SK-N-SH treated with all-trans-retinoic acid at 6 μM for 48 hours (cell line): ENCODE results near the gene ARPC2.
A peak's percentile ranks its signal among the peaks of the same experiment; 100 is the strongest.

Experiments used
- ATAC-seq: fragments of 200-7000 bp; cut with Tn5 transposase; 3 replicates; pipeline ENCODE4 v1.9.1; 2020; ENCODE audit warnings: mild to moderate bottlenecking, moderate library complexity
- ARNTL ChIP-seq: fragments of 450-650 bp; formaldehyde crosslinking; IDR thresholded peaks from 2 replicates; pipeline ENCODE4 v1.5.0; 2020; ENCODE audit warnings: low read depth, mild to moderate bottlenecking, moderate library complexity, borderline replicate concordance
- BACH2 ChIP-seq: fragments of 250-450 bp; sonication (Bioruptor Pico); IDR thresholded peaks from 2 replicates; pipeline ENCODE4 v1.9.0; 2021; ENCODE audit warnings: mild to moderate bottlenecking, borderline replicate concordance
- CSDC2 ChIP-seq: fragments of 250-450 bp; sonication (Bioruptor Pico); IDR thresholded peaks from 2 replicates; pipeline ENCODE4 v1.5.0; 2020; ENCODE audit warnings: mild to moderate bottlenecking, moderate library complexity
- ESRRG ChIP-seq: fragments of 250-450 bp; sonication (Bioruptor Pico); IDR thresholded peaks from 2 replicates; pipeline ENCODE4 v1.6.1; 2021; ENCODE audit warnings: mild to moderate bottlenecking
- GLIS3 ChIP-seq: fragments of 250-450 bp; sonication (Bioruptor Pico); IDR thresholded peaks from 2 replicates; pipeline ENCODE4 v1.5.0; 2020; ENCODE audit warnings: mild to moderate bottlenecking, moderate library complexity
- ISL1 ChIP-seq: fragments of 250-450 bp; sonication (Bioruptor Pico); IDR thresholded peaks from 2 replicates; pipeline ENCODE4 v2.1.2; 2022; ENCODE audit warnings: mild to moderate bottlenecking, moderate library complexity
- OSR1 ChIP-seq: fragments of 250-450 bp; sonication (Bioruptor Pico); IDR thresholded peaks from 2 replicates; pipeline ENCODE4 v1.8.0; 2022; ENCODE audit warnings: moderate library complexity, mild to moderate bottlenecking, inconsistent platforms
- PPARA ChIP-seq: fragments of 250-450 bp; sonication (Bioruptor Pico); IDR thresholded peaks from 2 replicates; pipeline ENCODE4 v1.5.0; 2020; ENCODE audit warnings: mild to moderate bottlenecking, borderline replicate concordance
- RARB ChIP-seq: fragments of 250-450 bp; sonication (Bioruptor Pico); IDR thresholded peaks from 2 replicates; pipeline ENCODE4 v1.8.0; 2021; ENCODE audit warnings: mild to moderate bottlenecking, moderate library complexity
- SNAI2 ChIP-seq: fragments of 250-450 bp; sonication (Bioruptor Pico); IDR thresholded peaks from 2 replicates; pipeline ENCODE4 v1.5.0; 2020; ENCODE audit warnings: mild to moderate bottlenecking, moderate library complexity
- TCF4 ChIP-seq: fragments of 250-450 bp; sonication (Bioruptor Pico); IDR thresholded peaks from 2 replicates; pipeline ENCODE4 v1.8.0; 2021; ENCODE audit warnings: mild to moderate bottlenecking, moderate library complexity, borderline replicate concordance
- TOX ChIP-seq: fragments of 250-450 bp; sonication (Bioruptor Pico); IDR thresholded peaks from 2 replicates; pipeline ENCODE4 v1.8.0; 2021; ENCODE audit warnings: mild to moderate bottlenecking, moderate library complexity, borderline replicate concordance
- ZC3H10 ChIP-seq: fragments of 250-450 bp; sonication (Bioruptor Pico); IDR thresholded peaks from 2 replicates; pipeline ENCODE4 v1.5.1; 2021; ENCODE audit warnings: mild to moderate bottlenecking, moderate library complexity
- ZFP30 ChIP-seq: fragments of 450-650 bp; formaldehyde crosslinking; IDR thresholded peaks from 2 replicates; pipeline ENCODE4 v1.5.0; 2022; ENCODE audit warnings: mild to moderate bottlenecking, moderate library complexity
- ZNF565 ChIP-seq: fragments of 450-650 bp; formaldehyde crosslinking; conservative IDR thresholded peaks from 2 replicates; pipeline ENCODE4 v1.5.0; 2020; ENCODE audit warnings: low read depth, mild to moderate bottlenecking, moderate library complexity
- ZNF70 ChIP-seq: fragments of 450-650 bp; formaldehyde crosslinking; IDR thresholded peaks from 2 replicates; pipeline ENCODE4 v1.5.0; 2020; ENCODE audit warnings: mild to moderate bottlenecking, moderate library complexity
- ZNF8 ChIP-seq: fragments of 450-650 bp; formaldehyde crosslinking; IDR thresholded peaks from 2 replicates; pipeline ENCODE4 v1.5.0; 2020; ENCODE audit warnings: mild to moderate bottlenecking, moderate library complexity
- TF ChIP-seq, protein P1 (sequence below): fragments of 250-450 bp; sonication (Bioruptor Pico); IDR thresholded peaks from 2 replicates; pipeline ENCODE4 v1.8.0; 2020; ENCODE audit warnings: mild to moderate bottlenecking, moderate library complexity, borderline replicate concordance
- TF ChIP-seq, protein P2 (sequence below): fragments of 250-450 bp; sonication (Bioruptor Pico); IDR thresholded peaks from 2 replicates; pipeline ENCODE4 v1.8.0; 2021; ENCODE audit warnings: low read depth, mild to moderate bottlenecking, moderate library complexity, borderline replicate concordance
- TF ChIP-seq, protein P3 (sequence below): fragments of 250-450 bp; sonication (Bioruptor Pico); IDR thresholded peaks from 2 replicates; pipeline ENCODE4 v1.5.1; 2020; ENCODE audit warnings: low read depth, mild to moderate bottlenecking, moderate library complexity
- TF ChIP-seq, protein P4 (sequence below): fragments of 250-450 bp; sonication (Bioruptor Pico); IDR thresholded peaks from 2 replicates; pipeline ENCODE4 v1.5.0; 2020; ENCODE audit warnings: mild to moderate bottlenecking, moderate library complexity

The ARPC2 gene

DNA sequence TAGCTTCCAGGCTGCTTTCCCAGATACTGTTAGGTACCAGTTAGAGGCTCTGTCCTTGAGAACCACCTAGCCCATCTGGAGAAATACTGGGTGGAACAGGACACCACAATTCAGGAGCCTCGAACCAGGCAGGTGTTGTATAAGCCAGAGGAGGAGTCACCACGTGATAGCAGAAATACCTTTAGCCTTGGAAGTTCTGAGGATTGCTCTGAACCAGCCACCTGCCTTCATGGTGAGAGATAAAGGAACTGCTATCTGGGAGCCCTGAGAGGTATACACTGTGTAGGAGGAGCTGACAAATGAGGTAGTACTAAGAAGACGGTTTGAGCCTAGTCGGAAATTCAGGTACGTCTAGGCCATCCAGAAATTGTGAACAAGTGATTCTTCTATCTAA is 36.2 kb downstream of the ARPC2 start:
- no peak for TF ChIP-seq PPARA (CRISPR knock-in tag)
- TF ChIP-seq ZNF70 (CRISPR knock-in tag) = no peak
- TF ChIP-seq OSR1 (CRISPR knock-in tag) = no peak
- no peak for ATAC-seq

DNA sequence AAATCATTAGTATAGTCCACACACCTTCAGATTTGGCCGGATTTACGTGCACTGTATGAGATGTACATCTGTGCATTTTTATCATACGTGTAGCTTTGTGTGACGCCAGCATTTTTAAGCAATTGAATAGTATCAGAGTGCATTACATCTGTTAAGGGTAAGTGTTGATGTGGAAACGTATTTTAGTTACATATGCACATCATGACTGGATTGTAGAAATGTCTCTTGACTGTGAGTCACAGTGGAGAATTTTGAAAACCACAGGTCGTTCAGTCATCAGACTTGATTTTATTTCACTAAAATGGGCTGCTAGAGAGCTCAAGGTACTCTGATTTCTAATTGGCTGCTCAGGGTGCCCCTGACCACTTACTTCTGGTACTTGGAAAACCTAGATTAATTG is 38.5 kb downstream of the ARPC2 start:
- no peak for ATAC-seq
- TF ChIP-seq CSDC2 (CRISPR knock-in tag) (no peak), ZC3H10 (CRISPR knock-in tag) (no peak)
- TF ChIP-seq, all 23 proteins: peak for 0

DNA sequence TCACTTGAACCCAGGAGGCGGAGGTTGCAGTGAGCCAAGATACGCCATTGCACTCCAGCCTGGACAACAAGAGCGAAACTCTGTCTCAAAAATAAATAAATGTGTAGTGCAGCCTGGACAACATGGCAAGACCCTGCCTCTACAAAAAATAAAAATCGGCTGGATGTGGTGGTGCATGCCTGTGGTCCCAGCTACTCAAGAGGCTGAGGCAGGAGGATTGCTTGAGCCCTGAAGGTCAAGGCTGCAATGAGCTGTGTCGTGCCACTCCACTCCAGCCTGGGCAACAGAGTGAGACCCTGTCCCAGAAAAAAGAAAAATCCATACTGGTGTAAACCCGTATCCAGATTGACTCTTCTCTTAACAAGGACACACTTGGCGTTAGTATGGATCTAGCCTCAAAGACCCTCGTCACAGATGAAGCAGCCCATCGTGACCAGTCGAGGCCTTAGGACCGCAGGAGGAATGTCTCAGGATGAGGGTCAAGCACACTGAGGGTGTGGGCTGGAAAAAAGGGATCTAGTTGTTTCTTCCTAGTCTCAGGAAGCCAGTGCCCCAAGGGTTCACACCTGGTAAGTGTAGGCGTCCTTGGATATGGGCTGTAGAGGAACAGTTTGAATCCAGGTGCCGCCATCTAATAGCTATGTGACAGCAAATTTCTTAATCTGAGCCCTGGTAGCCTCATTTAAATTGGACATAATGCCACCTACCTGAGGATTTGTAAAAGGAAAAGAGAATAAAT is 39.8 kb downstream of the ARPC2 start:
- TF ChIP-seq ZC3H10 (CRISPR knock-in tag) (no peak), PPARA (CRISPR knock-in tag) (no peak), ZNF565 (CRISPR knock-in tag) (no peak), ESRRG (CRISPR knock-in tag) (no peak), OSR1 (CRISPR knock-in tag) (no peak), ZNF70 (CRISPR knock-in tag) (no peak), SNAI2 (CRISPR knock-in tag) (no peak), ISL1 (CRISPR knock-in tag) (no peak), ZNF8 (no peak), TOX (no peak), GLIS3 (no peak), ZFP30 (CRISPR knock-in tag) (no peak), BACH2 (no peak), TCF4 (CRISPR knock-in tag) (no peak), ARNTL (CRISPR knock-in tag) (no peak), RARB (CRISPR knock-in tag) (no peak)
- TF ChIP-seq, protein P1, sequence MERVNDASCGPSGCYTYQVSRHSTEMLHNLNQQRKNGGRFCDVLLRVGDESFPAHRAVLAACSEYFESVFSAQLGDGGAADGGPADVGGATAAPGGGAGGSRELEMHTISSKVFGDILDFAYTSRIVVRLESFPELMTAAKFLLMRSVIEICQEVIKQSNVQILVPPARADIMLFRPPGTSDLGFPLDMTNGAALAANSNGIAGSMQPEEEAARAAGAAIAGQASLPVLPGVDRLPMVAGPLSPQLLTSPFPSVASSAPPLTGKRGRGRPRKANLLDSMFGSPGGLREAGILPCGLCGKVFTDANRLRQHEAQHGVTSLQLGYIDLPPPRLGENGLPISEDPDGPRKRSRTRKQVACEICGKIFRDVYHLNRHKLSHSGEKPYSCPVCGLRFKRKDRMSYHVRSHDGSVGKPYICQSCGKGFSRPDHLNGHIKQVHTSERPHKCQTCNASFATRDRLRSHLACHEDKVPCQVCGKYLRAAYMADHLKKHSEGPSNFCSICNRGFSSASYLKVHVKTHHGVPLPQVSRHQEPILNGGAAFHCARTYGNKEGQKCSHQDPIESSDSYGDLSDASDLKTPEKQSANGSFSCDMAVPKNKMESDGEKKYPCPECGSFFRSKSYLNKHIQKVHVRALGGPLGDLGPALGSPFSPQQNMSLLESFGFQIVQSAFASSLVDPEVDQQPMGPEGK (CRISPR knock-in tag) = no peak
- TF ChIP-seq, protein P2, sequence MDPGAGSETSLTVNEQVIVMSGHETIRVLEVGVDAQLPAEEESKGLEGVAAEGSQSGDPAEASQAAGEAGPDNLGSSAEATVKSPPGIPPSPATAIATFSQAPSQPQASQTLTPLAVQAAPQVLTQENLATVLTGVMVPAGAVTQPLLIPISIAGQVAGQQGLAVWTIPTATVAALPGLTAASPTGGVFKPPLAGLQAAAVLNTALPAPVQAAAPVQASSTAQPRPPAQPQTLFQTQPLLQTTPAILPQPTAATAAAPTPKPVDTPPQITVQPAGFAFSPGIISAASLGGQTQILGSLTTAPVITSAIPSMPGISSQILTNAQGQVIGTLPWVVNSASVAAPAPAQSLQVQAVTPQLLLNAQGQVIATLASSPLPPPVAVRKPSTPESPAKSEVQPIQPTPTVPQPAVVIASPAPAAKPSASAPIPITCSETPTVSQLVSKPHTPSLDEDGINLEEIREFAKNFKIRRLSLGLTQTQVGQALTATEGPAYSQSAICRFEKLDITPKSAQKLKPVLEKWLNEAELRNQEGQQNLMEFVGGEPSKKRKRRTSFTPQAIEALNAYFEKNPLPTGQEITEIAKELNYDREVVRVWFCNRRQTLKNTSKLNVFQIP (CRISPR knock-in tag) = no peak
- TF ChIP-seq, protein P3, sequence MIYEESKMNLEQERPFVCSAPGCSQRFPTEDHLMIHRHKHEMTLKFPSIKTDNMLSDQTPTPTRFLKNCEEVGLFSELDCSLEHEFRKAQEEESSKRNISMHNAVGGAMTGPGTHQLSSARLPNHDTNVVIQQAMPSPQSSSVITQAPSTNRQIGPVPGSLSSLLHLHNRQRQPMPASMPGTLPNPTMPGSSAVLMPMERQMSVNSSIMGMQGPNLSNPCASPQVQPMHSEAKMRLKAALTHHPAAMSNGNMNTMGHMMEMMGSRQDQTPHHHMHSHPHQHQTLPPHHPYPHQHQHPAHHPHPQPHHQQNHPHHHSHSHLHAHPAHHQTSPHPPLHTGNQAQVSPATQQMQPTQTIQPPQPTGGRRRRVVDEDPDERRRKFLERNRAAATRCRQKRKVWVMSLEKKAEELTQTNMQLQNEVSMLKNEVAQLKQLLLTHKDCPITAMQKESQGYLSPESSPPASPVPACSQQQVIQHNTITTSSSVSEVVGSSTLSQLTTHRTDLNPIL = no peak
- no peak for ATAC-seq

DNA sequence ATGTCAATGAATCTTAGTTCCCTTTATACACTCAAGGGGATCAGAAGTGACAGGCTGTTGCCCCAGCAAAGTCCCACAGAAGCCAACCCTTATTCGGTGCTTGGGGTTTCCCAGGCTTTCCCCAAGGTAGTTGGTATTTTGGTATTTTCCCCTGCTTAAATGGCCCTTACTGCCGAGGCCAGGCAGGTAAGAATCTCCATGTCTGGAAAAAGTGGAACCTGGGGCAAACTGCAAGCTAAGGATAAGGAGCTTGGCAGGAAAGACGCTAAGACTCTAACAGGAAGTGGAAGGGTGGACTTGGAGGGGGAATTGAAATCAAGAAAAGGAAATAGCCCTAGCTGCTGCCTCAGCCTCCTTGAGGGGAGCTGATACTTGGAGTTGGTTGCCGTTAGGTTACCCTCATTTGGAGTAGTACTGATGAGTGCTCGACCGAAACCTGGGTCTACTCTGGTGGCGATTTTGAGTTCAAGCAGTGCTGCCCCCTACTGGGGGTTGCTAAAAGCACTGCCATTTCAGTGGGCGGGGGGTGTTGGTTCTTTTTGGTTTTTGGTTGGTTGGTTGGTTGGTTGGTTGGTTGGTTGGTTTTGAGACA is 40.5 kb downstream of the ARPC2 start:
- no peak for TF ChIP-seq ISL1 (CRISPR knock-in tag)
- no peak for TF ChIP-seq ZNF565 (CRISPR knock-in tag)
- no peak for TF ChIP-seq RARB (CRISPR knock-in tag)
- TF ChIP-seq TOX = no peak
- no peak for TF ChIP-seq OSR1 (CRISPR knock-in tag)
- no peak; the same call in 2 of the 3 replicates for ATAC-seq

DNA sequence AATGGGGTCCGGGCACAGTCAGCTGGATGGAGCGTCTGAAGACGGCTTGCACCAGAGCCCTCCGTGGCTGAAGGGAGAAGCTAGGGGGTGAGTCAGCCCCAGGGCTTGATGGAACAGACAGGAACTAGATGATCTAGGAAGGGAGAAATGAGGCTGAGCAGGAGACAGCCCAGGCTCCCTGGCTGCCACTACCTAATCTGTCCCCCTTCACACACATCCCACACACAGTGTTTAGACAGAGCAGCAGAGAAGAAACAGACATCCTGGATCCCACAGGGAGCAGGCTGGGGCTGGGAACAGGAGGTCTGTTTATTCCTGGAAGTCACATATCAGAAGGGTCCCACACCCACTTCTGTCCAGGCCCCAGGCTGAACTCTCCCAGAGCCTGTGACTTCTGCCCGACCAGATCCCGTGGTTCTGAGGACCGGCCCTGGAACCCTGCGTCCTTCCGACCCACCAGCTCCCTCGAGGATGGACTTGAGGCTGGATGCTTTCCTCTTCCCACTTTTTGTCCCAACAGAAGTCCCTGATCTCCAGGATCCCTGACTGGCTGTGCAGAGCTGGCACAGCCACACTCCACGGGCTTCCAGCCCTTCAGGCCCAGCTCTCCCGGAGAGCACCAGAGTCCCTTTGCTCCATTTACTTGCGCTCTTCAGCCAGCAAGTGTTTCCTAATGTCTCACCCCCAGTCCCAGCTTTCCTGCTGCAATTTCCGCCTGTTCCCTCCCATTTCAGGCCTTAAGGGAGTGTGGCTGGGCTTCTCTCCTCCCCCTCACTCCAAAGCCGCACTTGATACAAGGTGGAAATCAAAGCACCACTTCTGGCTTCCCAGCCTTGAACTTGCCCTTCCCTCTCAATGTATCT is 42.3 kb downstream of the ARPC2 start:
- ATAC-seq = peak; percentile 80
- TF ChIP-seq, protein P3 = peak; percentile 48; the same call in 1 of the 2 replicates
- TF ChIP-seq, protein P4, sequence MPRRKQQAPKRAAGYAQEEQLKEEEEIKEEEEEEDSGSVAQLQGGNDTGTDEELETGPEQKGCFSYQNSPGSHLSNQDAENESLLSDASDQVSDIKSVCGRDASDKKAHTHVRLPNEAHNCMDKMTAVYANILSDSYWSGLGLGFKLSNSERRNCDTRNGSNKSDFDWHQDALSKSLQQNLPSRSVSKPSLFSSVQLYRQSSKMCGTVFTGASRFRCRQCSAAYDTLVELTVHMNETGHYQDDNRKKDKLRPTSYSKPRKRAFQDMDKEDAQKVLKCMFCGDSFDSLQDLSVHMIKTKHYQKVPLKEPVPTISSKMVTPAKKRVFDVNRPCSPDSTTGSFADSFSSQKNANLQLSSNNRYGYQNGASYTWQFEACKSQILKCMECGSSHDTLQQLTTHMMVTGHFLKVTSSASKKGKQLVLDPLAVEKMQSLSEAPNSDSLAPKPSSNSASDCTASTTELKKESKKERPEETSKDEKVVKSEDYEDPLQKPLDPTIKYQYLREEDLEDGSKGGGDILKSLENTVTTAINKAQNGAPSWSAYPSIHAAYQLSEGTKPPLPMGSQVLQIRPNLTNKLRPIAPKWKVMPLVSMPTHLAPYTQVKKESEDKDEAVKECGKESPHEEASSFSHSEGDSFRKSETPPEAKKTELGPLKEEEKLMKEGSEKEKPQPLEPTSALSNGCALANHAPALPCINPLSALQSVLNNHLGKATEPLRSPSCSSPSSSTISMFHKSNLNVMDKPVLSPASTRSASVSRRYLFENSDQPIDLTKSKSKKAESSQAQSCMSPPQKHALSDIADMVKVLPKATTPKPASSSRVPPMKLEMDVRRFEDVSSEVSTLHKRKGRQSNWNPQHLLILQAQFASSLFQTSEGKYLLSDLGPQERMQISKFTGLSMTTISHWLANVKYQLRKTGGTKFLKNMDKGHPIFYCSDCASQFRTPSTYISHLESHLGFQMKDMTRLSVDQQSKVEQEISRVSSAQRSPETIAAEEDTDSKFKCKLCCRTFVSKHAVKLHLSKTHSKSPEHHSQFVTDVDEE (CRISPR knock-in tag) = 0 out of 2 replicates have a peak, but pooled peaks have one; percentile 59
- TF ChIP-seq ISL1 (CRISPR knock-in tag) (0 out of 2 replicates have a peak, but pooled peaks have one; percentile 27), TCF4 (CRISPR knock-in tag) (peak; percentile 75; the same call in 1 of the 2 replicates), ZC3H10 (CRISPR knock-in tag) (no peak)
- TF ChIP-seq, protein P1 (CRISPR knock-in tag) = no peak
